Endometrial microvascular endothelial cells (primary cell): Measurements from ENCODE around the gene KCNC4. TPM values are rescaled to one million over a fixed set of nuclear protein-coding genes. Genes with fewer than 3 reads are reported as not detected.

Experiments
- in situ Hi-C: cut with HindIII; loops from 2 replicates; pipeline ENCODE4 v1.10.0; 2017; ENCODE audit warnings: low sequenced_read_pairs, low pct_unique_long_range_greater_than_20kb; ENCODE audit errors: inconsistent ontology term
- total RNA-seq: library from RNA; depleted of rRNA; stranded (reverse); fragments of >200 nt; gene quantifications from one replicate; pipeline ENCODE4 v1.2.3, GENCODE V29; 2015; ENCODE audit errors: inconsistent ontology term

KCNC4 gene
- total RNA-seq, 1 donor from 2014 or later, result 3.3 TPM

- in situ Hi-C loops, result no loop called here
Observed at GRCh38 chr1:110187139-110187890, 22.8 kb upstream of the KCNC4 start.

- in situ Hi-C loops, result no loop called here
Observed at GRCh38 chr1:110188035-110188618, 22.0 kb upstream of the KCNC4 start.

GRCh38 chr1:110189181-110189580 is 20.9 kb upstream of the KCNC4 start:
- in situ Hi-C loops, result no loop called here

GRCh38 chr1:110190282-110190929 is 19.7 kb upstream of the KCNC4 start:
- in situ Hi-C loops, result no loop called here

- in situ Hi-C loops, result no loop called here
Observed at GRCh38 chr1:110192541-110192940, 17.6 kb upstream of the KCNC4 start.

- in situ Hi-C loops, result no loop called here
Observed at GRCh38 chr1:110195196-110195595, 14.9 kb upstream of the KCNC4 start.

GRCh38 chr1:110196917-110197765 is 13.0 kb upstream of the KCNC4 start:
- in situ Hi-C loops, result no loop called here

- in situ Hi-C loops, result no loop called here
Observed at GRCh38 chr1:110197905-110198629, 12.0 kb upstream of the KCNC4 start.

- in situ Hi-C loops, result no loop called here
Observed at GRCh38 chr1:110198746-110199145, 11.4 kb upstream of the KCNC4 start.

GRCh38 chr1:110200190-110200589 is 9.9 kb upstream of the KCNC4 start:
- in situ Hi-C loops, result no loop called here

GRCh38 chr1:110200666-110201065 is 9.4 kb upstream of the KCNC4 start:
- in situ Hi-C loops, result no loop called here

- in situ Hi-C loops, result no loop called here
Observed at GRCh38 chr1:110201157-110201825, 8.8 kb upstream of the KCNC4 start.

- in situ Hi-C loops, result no loop called here
Observed at GRCh38 chr1:110203021-110203661, 7.0 kb upstream of the KCNC4 start.

- in situ Hi-C loops, result no loop called here
Observed at GRCh38 chr1:110205156-110205555, 5.0 kb upstream of the KCNC4 start.

- in situ Hi-C loops, result no loop called here
Observed at GRCh38 chr1:110205591-110206155, 4.4 kb upstream of the KCNC4 start.

- in situ Hi-C loops, result no loop called here
Observed at GRCh38 chr1:110206261-110206920, 3.7 kb upstream of the KCNC4 start.

GRCh38 chr1:110207831-110208230 is 2.3 kb upstream of the KCNC4 start:
- in situ Hi-C loops, result no loop called here
